Mammary epithelial cell (primary cell): Measurements from ENCODE around the gene SLC29A1.

Experiments
- CTCF ChIP-seq, 2 donors: IDR thresholded peaks in 1 of 2; conservative IDR thresholded peaks in 1 of 2; 2 replicates each; pipeline ENCODE4 v1.5.1; 2011 to 2012; ENCODE audit warnings: inconsistent platforms in 2 of 2, low read length in 2 of 2, mild to moderate bottlenecking in 2 of 2, control low read depth in 1 of 2, low read depth in 1 of 2; ENCODE audit not compliant: insufficient read depth in 1 of 2; ENCODE audit errors: extremely low read depth in 1 of 2
- EZH2 ChIP-seq: IDR thresholded peaks from 2 replicates; pipeline ENCODE4 v1.6.1; 2012; ENCODE audit warnings: low read length, inconsistent platforms, borderline replicate concordance

DNA sequence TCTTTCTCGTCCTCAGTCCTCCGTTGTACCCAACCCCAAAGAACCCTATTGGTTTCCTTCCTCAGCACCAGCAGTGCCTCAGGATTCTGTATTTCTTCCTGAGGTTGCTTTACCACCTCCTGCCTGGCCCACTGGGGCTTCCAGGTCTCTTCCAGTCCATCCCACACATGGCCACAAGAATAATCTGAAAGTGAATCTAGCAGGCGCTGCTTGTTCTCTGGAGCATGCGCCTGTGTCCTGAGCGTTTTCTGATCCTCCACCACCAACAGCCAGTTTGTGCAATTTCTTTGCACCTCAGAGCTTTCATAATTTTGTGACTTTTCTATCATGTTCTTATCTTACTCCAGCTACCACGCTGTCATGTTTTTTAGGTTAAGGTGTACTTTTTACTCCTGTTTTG lies 11.9 kb downstream of the SLC29A1 start:
- TF ChIP-seq CTCF (conservative IDR thresholded peaks at IDR 0.05 in 1 of 2, IDR thresholded peaks at IDR 0.05 in 1 of 2; ENCODE audit: extremely low read depth in 1 of 2, insufficient read depth in 1 of 2, low read depth in 1 of 2, low read length in 2 of 2), result no peak
- TF ChIP-seq EZH2, result no peak
